Spleen (tissue), 11 donors: ENCODE data around the gene PLD5. TPM values are rescaled to one million over a fixed set of nuclear protein-coding genes. Genes with fewer than 3 reads are reported as not detected.

Experiments
- DNase-seq: peaks from one replicate; pipeline ENCODE4 v3.0.0-alpha.2; 2020
- H3K27ac ChIP-seq, 8 donors: fragments of 200-600 bp; sonication (generic) in 7 of 8; 1 replicate in 4 of 8; 2 replicates in 4 of 8; pipeline versions ENCODE4 v1.5.0 to v1.8.0; 2016 to 2021; ENCODE audit warnings: inconsistent platforms in 4 of 8, mild to moderate bottlenecking in 4 of 8, moderate library complexity in 1 of 8
- H3K27me3 ChIP-seq, 7 donors: fragments of 200-600 bp; sonication (generic) in 6 of 7; replicated peaks in 1 of 7; 1 replicate in 4 of 7; 2 replicates in 3 of 7; pipeline versions ENCODE4 v1.5.0 to v1.8.0; 2016 to 2021; ENCODE audit warnings: inconsistent platforms in 3 of 7, mild to moderate bottlenecking in 1 of 7
- H3K36me3 ChIP-seq, 6 donors: fragments of 200-600 bp; sonication (generic) in 5 of 6; 1 replicate in 4 of 6; 2 replicates in 2 of 6; pipeline versions ENCODE4 v1.5.0 to v1.8.0; 2016 to 2021; ENCODE audit warnings: inconsistent platforms in 2 of 6
- H3K4me1 ChIP-seq, 6 donors: fragments of 200-600 bp; sonication (generic) in 5 of 6; 1 replicate in 3 of 6; 2 replicates in 3 of 6; pipeline versions ENCODE4 v1.5.0 to v1.8.0; 2016 to 2021; ENCODE audit warnings: inconsistent platforms in 3 of 6
- H3K4me3 ChIP-seq, 8 donors: fragments of 200-600 bp; sonication (generic) in 7 of 8; 1 replicate in 4 of 8; 2 replicates in 4 of 8; pipeline versions ENCODE4 v1.5.0 to v1.8.0; 2016 to 2021; ENCODE audit warnings: inconsistent platforms in 4 of 8, mild to moderate bottlenecking in 4 of 8, moderate library complexity in 2 of 8
- H3K9me3 ChIP-seq, 8 donors: fragments of 200-600 bp; sonication (generic) in 7 of 8; 1 replicate in 4 of 8; 2 replicates in 4 of 8; pipeline versions ENCODE4 v1.5.0 to v1.8.0; 2016 to 2021; ENCODE audit warnings: inconsistent platforms in 4 of 8
- CTCF ChIP-seq, 11 experiments: fragments of 200-600 bp in 7 of 11; fragments of 450-650 bp in 4 of 11; sonication (generic) in 4 of 11; IDR thresholded peaks in 8 of 11; conservative IDR thresholded peaks in 3 of 11; 1 replicate in 7 of 11; 2 replicates in 4 of 11; pipeline versions ENCODE4 v1.4.0 to v1.8.0; 2016 to 2021; ENCODE audit warnings: antibody characterized with exemption in 11 of 11, inconsistent platforms in 4 of 11, mild to moderate bottlenecking in 1 of 11
- POLR2A ChIP-seq, 3 donors: fragments of 450-650 bp; IDR thresholded peaks; one replicate each; pipeline ENCODE4 v1.5.1; 2017; ENCODE audit warnings: antibody characterized with exemption in 3 of 3, mild to moderate bottlenecking in 1 of 3
- POLR2AphosphoS5 ChIP-seq, 3 donors: sonication (generic); formaldehyde crosslinking; IDR thresholded peaks; one replicate each; pipeline ENCODE4 v1.5.1; 2017; ENCODE audit warnings: antibody characterized with exemption in 3 of 3
- WGBS, 5 donors: extraction: QIAGEN DNeasy Blood & Tissue Kit in 3 of 5; methylation state at CpG; one replicate each; pipeline versions ENCODE4 v1.1.5 to v1.1.7; 2013 to 2018; 5-methylcytosine and 5-hydroxymethylcytosine counted together
- intact Hi-C: fragments of 100-400 bp; cut with DNase I; formaldehyde crosslinking; loops from one replicate; pipeline ENCODE4 v1.15.0; 2023; ENCODE audit warnings: low total_unique reads
- polyA plus RNA-seq, 3 donors: library from polyadenylated mRNA; stranded (reverse); fragments of 200-250 nt; gene quantifications; one replicate each; pipeline ENCODE4 v1.2.1, GENCODE V29; 2013
- total RNA-seq, 7 donors: library from RNA; depleted of rRNA in 3 of 7; stranded (reverse); fragments of >200 nt in 3 of 7; fragmentation: NEBNext Ultra II Directional in 4 of 7; extraction: Animal tissue kit (Norgen Biotek cat#: 25700) in 4 of 7; gene quantifications; one replicate each; pipeline versions ENCODE4 v1.1.0 to v1.2.1, GENCODE V29; 2016 to 2021
- donor health status: healthy with polysubstance abuse.
- donor health status: DM: no; HTN: no; CAD: no; lungs with moderate emphysema.
- donor health status: DM: no; HTN: no; CAD: no.
- donor health status: Bipolar disorder and iron deficiency.
- donor health status: healthy.
- donor health status: DM: no; HTN: no; CAD: no.
- donor health status: DM: yes; HTN: yes; CAD: no.

PLD5 gene
- total and polyA plus RNA-seq, 10 donors: 0.17 to 1.0 (median 0.44) TPM; not detected in 1

- WGBS, 5 donors: 58 to 78% (median 67%) methylated on average over 5 of the region's 5 CpGs
- intact Hi-C loops: no loop called here
- DNase-seq: no peak
Observed at GRCh38 chr1:242556759-242557158, 32.3 kb upstream of the PLD5 start.

GRCh38 chr1:242556276-242556675 is 31.8 kb upstream of the PLD5 start:
- DNase-seq: no peak
- H3K4me3 ChIP-seq: no peak overlapping the region
- H3K9me3 ChIP-seq: no peaks in the 10 kb centered on the region
- no peaks in the 10 kb centered on the region for H3K36me3 ChIP-seq
- H3K4me1 ChIP-seq: no peaks in the 10 kb centered on the region
- peaks cover 0 to 3% (median 0%) of the 10 kb centered on the region in 7 donors for H3K27me3 ChIP-seq
- intact Hi-C loops: no loop called here
- TF ChIP-seq CTCF (IDR thresholded peaks at IDR 0.05 in 8 of 11, conservative IDR thresholded peaks at IDR 0.05 in 3 of 11): no peak
- TF ChIP-seq POLR2A (IDR thresholded peaks at IDR 0.05): no peak
- TF ChIP-seq POLR2AphosphoS5 (IDR thresholded peaks at IDR 0.05): no peak
- no peak overlapping the region for H3K27ac ChIP-seq

More at GRCh38 chr1:242556759-242557158, 32.3 kb upstream of the PLD5 start:
- no peaks in the 10 kb centered on the region for H3K9me3 ChIP-seq
- TF ChIP-seq POLR2AphosphoS5 (IDR thresholded peaks at IDR 0.05) (no peak), POLR2A (IDR thresholded peaks at IDR 0.05) (no peak), CTCF (IDR thresholded peaks at IDR 0.05 in 8 of 11, conservative IDR thresholded peaks at IDR 0.05 in 3 of 11) (no peak)
- H3K36me3 ChIP-seq: no peaks in the 10 kb centered on the region
- no peak overlapping the region for H3K27ac ChIP-seq
- peaks cover 0 to 3% (median 0%) of the 10 kb centered on the region in 7 donors for H3K27me3 ChIP-seq
- H3K4me1 ChIP-seq: no peaks in the 10 kb centered on the region
- H3K4me3 ChIP-seq: no peak overlapping the region

GRCh38 chr1:242554577-242554976 is 30.1 kb upstream of the PLD5 start:
- H3K4me1 ChIP-seq: no peaks in the 10 kb centered on the region
- no peak overlapping the region for H3K27ac ChIP-seq
- intact Hi-C loops: no loop called here
- H3K27me3 ChIP-seq: peaks cover 0 to 3% (median 0%) of the 10 kb centered on the region in 7 donors
- H3K36me3 ChIP-seq: no peaks in the 10 kb centered on the region
- TF ChIP-seq CTCF (IDR thresholded peaks at IDR 0.05 in 8 of 11, conservative IDR thresholded peaks at IDR 0.05 in 3 of 11) (no peak), POLR2AphosphoS5 (IDR thresholded peaks at IDR 0.05) (no peak), POLR2A (IDR thresholded peaks at IDR 0.05) (no peak)
- no peak for DNase-seq
- 78 to 86% (median 83%) methylated on average over 6 of the region's 6 CpGs for whole genome bisulfite sequencing, 5 donors
- no peak overlapping the region for H3K4me3 ChIP-seq
- H3K9me3 ChIP-seq: no peaks in the 10 kb centered on the region

GRCh38 chr1:242546849-242547729 is 22.6 kb upstream of the PLD5 start:
- H3K36me3 ChIP-seq: no peaks in the 10 kb centered on the region
- TF ChIP-seq POLR2A (IDR thresholded peaks at IDR 0.05): no peak
- TF ChIP-seq POLR2AphosphoS5 (IDR thresholded peaks at IDR 0.05): no peak
- no peak for TF ChIP-seq CTCF (IDR thresholded peaks at IDR 0.05 in 8 of 11, conservative IDR thresholded peaks at IDR 0.05 in 3 of 11)
- intact Hi-C loops: no loop called here
- DNase-seq: no peak
- H3K27me3 ChIP-seq: peaks cover 0 to 7% (median 0%) of the 10 kb centered on the region in 7 donors
- H3K4me1 ChIP-seq: no peaks in the 10 kb centered on the region
- H3K4me3 ChIP-seq: no peak overlapping the region
- 55 to 75% (median 56%) methylated on average over 6 of the region's 6 CpGs for WGBS, 5 donors
- H3K27ac ChIP-seq: no peak overlapping the region
- H3K9me3 ChIP-seq: no peaks in the 10 kb centered on the region
